BJ (cell line): Measurements from ENCODE around the gene MAP2. TPM values are rescaled to one million over a fixed set of nuclear protein-coding genes. Genes with fewer than 3 reads are reported as not detected.
"Not testable (repeated sequence)": the region's sequence is repeated elsewhere in the genome, so short reads cannot be mapped to it uniquely, and the experiment has no call there.

ENCODE experiments used
- CTCF ChIA-PET: fragments of 350-600 bp; formaldehyde crosslinking; extraction: SDS; loops from one replicate; lab custom pipeline; 2021; ENCODE audit warnings: antibody characterized with exemption, inconsistent platforms; lab: Yijun Ruan, JAX
- POLR2A ChIA-PET: fragments of 300-600 bp; sonication (Branson Sonifier 250); formaldehyde crosslinking; extraction: SDS; loops from one replicate; lab custom pipeline; 2021; ENCODE audit warnings: antibody characterized with exemption; lab: Charles Lee
- DNase-seq: peaks from one replicate; pipeline ENCODE4 v3.0.0-alpha.2; 2011; ENCODE audit warnings: low read depth
- H3K27me3 ChIP-seq: 2 replicates; pipeline ENCODE4 v1.6.0; 2011; ENCODE audit warnings: low read length; ENCODE audit not compliant: control insufficient read depth, insufficient read depth
- H3K36me3 ChIP-seq: 2 replicates; pipeline ENCODE4 v1.5.1; 2011; ENCODE audit warnings: low read length; ENCODE audit not compliant: control insufficient read depth, insufficient read depth
- H3K4me3 ChIP-seq: 2 replicates; pipeline ENCODE4 v1.5.1; 2011; ENCODE audit warnings: low read depth, mild to moderate bottlenecking, control low read depth, low read length
- CTCF ChIP-seq: IDR thresholded peaks from 2 replicates; pipeline ENCODE4 v1.5.1; 2011; ENCODE audit warnings: low read depth, mild to moderate bottlenecking, control low read depth, inconsistent platforms, low read length, moderate library complexity; ENCODE audit not compliant: insufficient read depth
- polyA plus RNA-seq: library from polyadenylated mRNA; depleted of rRNA; stranded (reverse); fragments of >200 nt; gene quantifications from 2 replicates; pipeline ENCODE4 v1.2.3, GENCODE V29; 2011

The MAP2 gene
- polyA plus RNA-seq, 1 experiment: 3.5 TPM

- H3K27me3 ChIP-seq: no peaks in the 10 kb centered on the region
- POLR2A ChIA-PET: no interaction called here
These were observed 172.4 kb downstream of the MAP2 start for GRCh38 chr2:209596262-209596661.

GRCh38 chr2:209598227-209598626 is 174.4 kb downstream of the MAP2 start:
- POLR2A ChIA-PET, DNase-seq, CTCF ChIA-PET, H3K36me3 ChIP-seq, H3K27me3 ChIP-seq, H3K4me3 ChIP-seq: not testable (repeated sequence)

More at GRCh38 chr2:209596262-209596661, 172.4 kb downstream of the MAP2 start:
- DNase-seq: no peak
- TF ChIP-seq CTCF: no peak
- Histone ChIP-seq H3K4me3 (no peak overlapping the region), H3K36me3 (no peaks in the 10 kb centered on the region)
- CTCF ChIA-PET: interaction anchor here (0.9 to 1.0 kb wide), 2 partner anchors 13 to 18 kb away, joined by 3 read pairs; no protein-coding TSS in a partner anchor

GRCh38 chr2:209600341-209601171 is 176.7 kb downstream of the MAP2 start:
- ChIA-PET POLR2A (no interaction called here), CTCF (interaction anchor here (1.1 kb wide), 2 partner anchors 22 to 267 kb away, joined by 3 to 4 read pairs; no protein-coding TSS in a partner anchor)
- DNase-seq: no peak
- no peak for TF ChIP-seq CTCF
- Histone ChIP-seq H3K36me3 (no peaks in the 10 kb centered on the region), H3K4me3 (no peak overlapping the region), H3K27me3 (no peaks in the 10 kb centered on the region)

- ChIA-PET CTCF (no interaction called here), POLR2A (no interaction called here)
- TF ChIP-seq CTCF: no peak
- DNase-seq: no peak
- H3K36me3 ChIP-seq: no peaks in the 10 kb centered on the region
- H3K27me3 ChIP-seq: no peaks in the 10 kb centered on the region
- no peak overlapping the region for H3K4me3 ChIP-seq
These were observed 177.7 kb downstream of the MAP2 start for GRCh38 chr2:209601497-209601896.

- Histone ChIP-seq H3K36me3 (no peaks in the 10 kb centered on the region), H3K27me3 (no peaks in the 10 kb centered on the region), H3K4me3 (no peak overlapping the region)
- no peak for DNase-seq
- CTCF ChIA-PET: no interaction called here
- no peak for TF ChIP-seq CTCF
- POLR2A ChIA-PET: no interaction called here
These were observed 178.4 kb downstream of the MAP2 start for GRCh38 chr2:209602259-209602658.

- CTCF ChIA-PET: interaction anchor here (0.9 kb wide), 1 partner anchor 13 kb away, joined by 3 read pairs; no protein-coding TSS in a partner anchor
- TF ChIP-seq CTCF: no peak
- no peak for DNase-seq
- H3K36me3 ChIP-seq: no peaks in the 10 kb centered on the region
- POLR2A ChIA-PET: no interaction called here
- no peaks in the 10 kb centered on the region for H3K27me3 ChIP-seq
- no peak overlapping the region for H3K4me3 ChIP-seq
These were observed 185.7 kb downstream of the MAP2 start for GRCh38 chr2:209609531-209609930.
